ENCODE results near the gene ACOT11. TPM values are rescaled to one million over a fixed set of nuclear protein-coding genes. Genes with fewer than 3 reads are reported as not detected.

ACOT11 gene
- total and polyA plus RNA-seq, 7 experiments from 2014 or later, result 0.06 to 2.3 (median 0.87) TPM; not detected in 1

DNA sequence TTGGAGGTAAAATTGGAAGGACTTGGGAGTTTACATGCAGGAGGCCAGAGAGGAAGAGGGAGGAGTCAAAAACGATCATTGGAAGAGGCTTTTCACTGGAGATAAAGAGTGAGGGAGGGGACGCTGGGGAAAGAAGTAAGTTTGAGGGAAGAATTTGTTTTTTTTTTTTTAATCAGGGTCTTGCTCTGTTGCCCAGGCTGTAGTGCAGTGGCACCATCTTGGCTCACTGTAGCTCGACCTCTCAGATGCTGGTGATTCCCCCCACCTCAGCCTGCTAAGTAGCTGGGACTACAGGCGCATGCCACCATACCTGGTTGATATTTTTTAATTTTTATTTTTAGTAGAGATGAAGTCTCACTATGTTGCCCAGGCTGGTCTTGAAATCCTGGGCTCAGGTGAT lies 92.3 kb downstream of the ACOT11 start:
- Mint-ChIP-seq H3K27ac (no peak overlapping the region), H3K4me1 (peaks cover 0 to 7% (median 0%) of the 10 kb centered on the region in 7 donors), H3K27me3 (peaks cover 0 to 18% (median 14%) of the 10 kb centered on the region in 5 donors), H3K9me3 (peaks cover 0 to 19% (median 8%) of the 10 kb centered on the region in 11 donors), H3K36me3 (peaks cover 0 to 6% (median 3%) of the 10 kb centered on the region in 5 donors), H3K4me3 (no peak overlapping the region)
- no peaks in the 10 kb centered on the region for H3K4me1 ChIP-seq (ENCODE audit: control insufficient read depth in 2 of 2, insufficient read depth in 2 of 2, low read length in 2 of 2)
- no peak overlapping the region for H3K27ac ChIP-seq (ENCODE audit: low read depth, low read length)
- H3K27me3 ChIP-seq (ENCODE audit: control insufficient read depth in 2 of 2, insufficient read depth in 2 of 2, low read length in 2 of 2), result no peaks in the 10 kb centered on the region
- DNase-seq (no peak), ATAC-seq (no peak)
- H3K4me3 ChIP-seq (ENCODE audit: low read length), result no peak overlapping the region
- no peaks in the 10 kb centered on the region for H3K36me3 ChIP-seq (ENCODE audit: control insufficient read depth in 2 of 3, insufficient read depth in 3 of 3, low read length in 3 of 3)
- ChIA-PET POLR2A (no interaction called here), CTCF (no interaction called here)
- H3K9me3 ChIP-seq (ENCODE audit: control insufficient read depth in 2 of 3, low read length in 3 of 3), result peaks cover 0 to 9% (median 0%) of the 10 kb centered on the region in 3 experiments
- intact Hi-C loops (cut with micrococcal nuclease), result no loop called here

DNA sequence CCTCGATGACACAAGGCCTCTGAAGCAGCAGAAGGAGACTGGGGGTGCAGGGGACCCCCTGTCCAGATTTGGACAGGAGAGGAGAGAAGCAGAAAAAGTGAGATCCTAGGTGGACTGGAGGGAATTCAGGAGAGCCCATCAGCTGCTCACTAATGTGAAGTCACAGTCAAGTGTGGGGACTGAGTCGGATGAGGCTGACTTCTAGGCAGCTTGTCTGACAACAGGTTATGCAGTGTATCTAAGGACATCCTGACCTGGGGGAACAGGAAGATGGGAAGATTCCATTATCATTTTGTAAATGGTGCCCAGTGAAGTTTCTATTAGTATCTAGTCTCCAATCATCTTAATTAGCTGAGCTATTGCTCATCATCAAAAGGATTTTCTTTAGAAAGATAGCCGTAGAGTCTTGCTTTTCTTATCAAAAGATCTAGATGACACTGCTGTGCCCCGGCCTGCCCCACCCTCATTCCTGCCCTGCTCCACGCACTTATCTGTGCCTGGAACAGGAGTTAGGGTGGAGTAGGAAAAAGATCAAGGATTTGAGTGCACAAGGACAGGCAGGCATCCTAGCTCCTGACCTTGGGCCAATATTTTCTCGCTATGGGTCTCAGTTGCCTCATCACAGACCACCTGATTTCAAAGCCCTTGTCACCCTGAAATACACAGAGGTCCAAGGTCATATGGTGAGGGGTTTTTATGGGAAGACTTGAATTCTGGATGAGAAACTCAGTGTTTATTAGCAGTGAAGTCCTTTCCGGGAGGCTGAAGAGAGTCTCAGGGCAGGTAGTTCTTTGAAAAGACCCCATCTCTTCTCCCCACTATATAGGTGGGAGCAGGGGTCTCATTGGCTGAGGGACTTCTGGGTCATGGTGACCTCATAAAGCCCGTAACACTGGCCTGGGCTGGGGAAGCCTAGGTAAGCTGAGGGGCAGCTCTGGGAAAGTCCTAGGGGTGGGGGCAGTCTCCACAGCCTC lies 93.1 kb downstream of the ACOT11 start, which contains the start of gene MROH7:
MROH7 (plus strand) TSS at position 924 of the 974 bp plus-strand sequence. CDS start 11,141 bp downstream, outside the sequence.
- no peak for ATAC-seq
- H3K36me3 Mint-ChIP-seq, result peaks cover 0 to 6% (median 3%) of the 10 kb centered on the region in 5 donors
- no peak for DNase-seq
- CTCF ChIA-PET, result no interaction called here
- Histone ChIP-seq H3K9me3 (ENCODE audit: control insufficient read depth in 2 of 3, low read length in 3 of 3) (peaks cover 0 to 9% (median 0%) of the 10 kb centered on the region in 3 experiments), H3K4me3 (ENCODE audit: low read length) (no peak within 1 kb of the TSS), H3K36me3 (ENCODE audit: control insufficient read depth in 2 of 3, insufficient read depth in 3 of 3, low read length in 3 of 3) (no peaks in the 10 kb centered on the region), H3K27me3 (ENCODE audit: control insufficient read depth in 2 of 2, insufficient read depth in 2 of 2, low read length in 2 of 2) (no peaks in the 10 kb centered on the region), H3K27ac (ENCODE audit: low read depth, low read length) (no peak within 1 kb of the TSS), H3K4me1 (ENCODE audit: control insufficient read depth in 2 of 2, insufficient read depth in 2 of 2, low read length in 2 of 2) (no peaks in the 10 kb centered on the region)
- H3K9me3 Mint-ChIP-seq, result peaks cover 0 to 22% (median 8%) of the 10 kb centered on the region in 11 donors
- H3K27ac Mint-ChIP-seq, result no peak within 1 kb of the TSS
- no peak within 1 kb of the TSS for H3K4me3 Mint-ChIP-seq
- peaks cover 0 to 15% (median 14%) of the 10 kb centered on the region in 5 donors for H3K27me3 Mint-ChIP-seq
- intact Hi-C loops (cut with micrococcal nuclease), result no loop called here
- peaks cover 0 to 7% (median 0%) of the 10 kb centered on the region in 7 donors for H3K4me1 Mint-ChIP-seq
- POLR2A ChIA-PET, result no interaction called here

DNA sequence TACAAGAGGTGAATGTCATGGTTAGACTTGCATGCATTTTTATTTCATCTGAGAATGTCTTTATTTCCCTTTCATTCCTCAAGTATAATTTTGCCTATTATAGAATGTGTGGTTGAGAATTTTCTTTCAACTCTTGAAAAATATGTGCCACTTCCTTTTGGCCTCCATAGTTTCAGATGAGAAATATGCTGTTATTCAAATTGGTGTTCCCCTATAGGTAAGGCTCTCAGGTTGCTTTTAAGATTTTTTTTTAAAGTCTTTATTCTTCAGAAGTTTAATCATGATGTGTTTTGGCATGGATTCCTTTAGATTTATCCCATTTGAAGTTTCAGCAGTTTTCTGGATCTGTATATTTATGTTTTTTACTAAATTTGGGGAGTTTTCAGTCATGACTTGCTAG lies 95.7 kb downstream of the ACOT11 start:
- H3K27me3 Mint-ChIP-seq, result peaks cover 4 to 20% (median 10%) of the 10 kb centered on the region in 5 donors
- Histone ChIP-seq H3K4me1 (ENCODE audit: control insufficient read depth in 2 of 2, insufficient read depth in 2 of 2, low read length in 2 of 2) (no peaks in the 10 kb centered on the region), H3K27ac (ENCODE audit: low read depth, low read length) (no peak overlapping the region), H3K27me3 (ENCODE audit: control insufficient read depth in 2 of 2, insufficient read depth in 2 of 2, low read length in 2 of 2) (no peaks in the 10 kb centered on the region), H3K36me3 (ENCODE audit: control insufficient read depth in 2 of 3, insufficient read depth in 3 of 3, low read length in 3 of 3) (no peaks in the 10 kb centered on the region), H3K9me3 (ENCODE audit: control insufficient read depth in 2 of 3, low read length in 3 of 3) (peaks cover 0 to 9% (median 0%) of the 10 kb centered on the region in 3 experiments), H3K4me3 (ENCODE audit: low read length) (no peak overlapping the region)
- H3K36me3 Mint-ChIP-seq, result peaks cover 0 to 6% (median 3%) of the 10 kb centered on the region in 5 donors
- ChIA-PET CTCF (interaction anchor here (0.7 kb wide), 1 partner anchor 161 kb away, joined by 3 read pairs; no protein-coding TSS in a partner anchor), POLR2A (no interaction called here)
- DNase-seq (no peak), ATAC-seq (no peak)
- peaks cover 0 to 28% (median 8%) of the 10 kb centered on the region in 11 donors for H3K9me3 Mint-ChIP-seq
- intact Hi-C loops (cut with micrococcal nuclease), result no loop called here
- H3K27ac Mint-ChIP-seq, result no peak overlapping the region
- no peak overlapping the region for H3K4me3 Mint-ChIP-seq
- H3K4me1 Mint-ChIP-seq, result peaks cover 0 to 7% (median 0%) of the 10 kb centered on the region in 7 donors

DNA sequence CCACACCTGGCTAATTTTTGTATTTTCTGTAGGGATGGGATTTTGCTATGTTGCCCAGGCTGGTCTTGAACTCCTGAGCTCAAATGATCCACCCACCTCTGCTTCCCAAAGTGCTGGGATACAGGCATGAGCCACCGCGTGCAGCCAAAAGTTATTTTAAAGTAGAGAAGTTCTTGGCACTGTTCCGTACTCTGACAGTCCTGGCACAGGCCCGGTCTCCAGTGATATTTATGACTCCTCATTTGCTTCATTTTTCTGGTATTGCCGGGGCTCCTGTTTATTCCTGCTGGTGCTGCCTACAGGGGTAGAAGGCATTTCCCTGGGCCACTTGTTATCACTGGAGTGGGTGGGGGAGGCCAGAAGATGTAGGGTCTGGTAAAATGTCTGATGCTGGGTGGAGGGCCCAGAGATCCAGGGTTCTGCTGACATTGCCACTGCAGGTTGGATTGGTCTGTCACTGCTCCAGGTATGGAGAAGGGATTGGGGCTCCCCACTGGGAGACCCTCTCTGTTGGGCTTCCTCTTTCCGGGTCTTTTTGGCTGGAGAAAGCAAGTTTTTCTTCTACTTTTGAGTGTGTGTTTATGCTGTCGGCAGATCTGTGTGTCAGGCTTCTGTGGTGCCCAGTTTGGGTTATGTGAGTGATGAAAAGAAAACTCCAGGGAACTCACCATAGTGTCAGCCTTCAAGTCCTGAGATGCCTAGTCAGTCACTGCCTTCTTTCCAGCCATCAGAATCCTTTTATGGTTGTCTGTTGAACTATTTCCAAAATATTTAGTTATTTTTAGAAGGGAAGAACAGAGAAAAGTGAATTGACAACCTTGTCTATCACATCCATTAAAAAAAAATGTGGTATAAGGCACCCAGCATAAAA lies 98.0 kb downstream of the ACOT11 start:
- H3K4me1 ChIP-seq (ENCODE audit: control insufficient read depth in 2 of 2, insufficient read depth in 2 of 2, low read length in 2 of 2), result no peaks in the 10 kb centered on the region
- Mint-ChIP-seq H3K27ac (no peak overlapping the region), H3K27me3 (peaks cover 4 to 17% (median 8%) of the 10 kb centered on the region in 5 donors), H3K4me1 (no peaks in the 10 kb centered on the region), H3K36me3 (peaks cover 0 to 6% (median 3%) of the 10 kb centered on the region in 5 donors), H3K9me3 (peaks cover 0 to 28% (median 8%) of the 10 kb centered on the region in 11 donors), H3K4me3 (no peak overlapping the region)
- DNase-seq (no peak), ATAC-seq (no peak)
- no peak overlapping the region for H3K4me3 ChIP-seq (ENCODE audit: low read length)
- no peaks in the 10 kb centered on the region for H3K36me3 ChIP-seq (ENCODE audit: control insufficient read depth in 2 of 3, insufficient read depth in 3 of 3, low read length in 3 of 3)
- no peaks in the 10 kb centered on the region for H3K27me3 ChIP-seq (ENCODE audit: control insufficient read depth in 2 of 2, insufficient read depth in 2 of 2, low read length in 2 of 2)
- POLR2A ChIA-PET, result interaction anchor here (0.6 kb wide), 1 partner anchor 152 kb away, joined by 3 read pairs; no protein-coding TSS in a partner anchor
- CTCF ChIA-PET, result no interaction called here
- intact Hi-C loops (cut with micrococcal nuclease), result no loop called here
- peaks cover 0 to 9% (median 0%) of the 10 kb centered on the region in 3 experiments for H3K9me3 ChIP-seq (ENCODE audit: control insufficient read depth in 2 of 3, low read length in 3 of 3)
- no peak overlapping the region for H3K27ac ChIP-seq (ENCODE audit: low read depth, low read length)

DNA sequence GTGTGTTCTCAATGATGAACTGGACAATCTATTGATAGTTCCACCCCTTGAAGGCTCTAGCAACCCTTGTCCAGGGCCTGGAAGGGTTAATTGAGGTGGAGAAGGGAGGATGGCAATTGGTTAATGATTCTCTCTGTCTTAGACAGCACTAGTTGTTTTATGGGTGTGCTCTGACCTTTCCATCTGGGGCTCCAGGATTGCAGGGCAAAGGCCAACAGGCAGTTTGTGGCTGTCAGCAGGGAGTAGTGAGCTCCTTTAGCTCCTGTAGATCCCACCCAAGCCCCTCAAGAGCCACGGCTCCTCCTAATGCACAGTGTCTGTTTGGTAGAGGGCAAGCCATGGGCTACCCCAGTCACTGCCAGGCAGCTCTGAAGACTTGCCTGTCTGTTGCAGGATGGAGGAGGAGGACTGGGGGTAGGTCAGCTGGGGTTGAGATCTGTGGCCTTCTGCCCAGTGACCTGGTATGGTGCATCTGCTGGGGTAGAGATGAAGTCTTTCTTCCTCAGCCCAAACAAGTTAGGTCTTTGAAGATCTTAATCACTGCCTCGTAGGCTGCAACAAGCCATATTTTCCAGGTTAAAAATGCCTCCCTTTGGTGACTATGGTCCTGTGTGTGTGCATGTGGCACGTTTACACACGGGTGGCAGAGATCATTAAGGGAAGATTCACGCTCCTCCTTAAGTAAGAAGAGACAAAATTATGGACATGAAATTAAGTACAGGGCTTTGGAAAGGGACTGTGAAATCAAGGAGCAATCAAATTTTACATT lies 101.3 kb downstream of the ACOT11 start:
- H3K9me3 ChIP-seq (ENCODE audit: control insufficient read depth in 2 of 3, low read length in 3 of 3), result peaks cover 0 to 5% (median 0%) of the 10 kb centered on the region in 3 experiments
- POLR2A ChIA-PET, result no interaction called here
- ATAC-seq, result no peak
- Mint-ChIP-seq H3K27me3 (peaks cover 4 to 21% (median 8%) of the 10 kb centered on the region in 5 donors), H3K9me3 (peaks cover 0 to 11% (median under 1%) of the 10 kb centered on the region in 11 donors), H3K4me3 (no peak overlapping the region), H3K36me3 (no peaks in the 10 kb centered on the region), H3K27ac (no peak overlapping the region), H3K4me1 (no peaks in the 10 kb centered on the region)
- no peaks in the 10 kb centered on the region for H3K4me1 ChIP-seq (ENCODE audit: control insufficient read depth in 2 of 2, insufficient read depth in 2 of 2, low read length in 2 of 2)
- no peak overlapping the region for H3K4me3 ChIP-seq (ENCODE audit: low read length)
- DNase-seq, result no peak
- no peak overlapping the region for H3K27ac ChIP-seq (ENCODE audit: low read depth, low read length)
- intact Hi-C loops (cut with micrococcal nuclease), result no loop called here
- no peaks in the 10 kb centered on the region for H3K27me3 ChIP-seq (ENCODE audit: control insufficient read depth in 2 of 2, insufficient read depth in 2 of 2, low read length in 2 of 2)
- CTCF ChIA-PET, result no interaction called here
- H3K36me3 ChIP-seq (ENCODE audit: control insufficient read depth in 2 of 3, insufficient read depth in 3 of 3, low read length in 3 of 3), result no peaks in the 10 kb centered on the region

DNA sequence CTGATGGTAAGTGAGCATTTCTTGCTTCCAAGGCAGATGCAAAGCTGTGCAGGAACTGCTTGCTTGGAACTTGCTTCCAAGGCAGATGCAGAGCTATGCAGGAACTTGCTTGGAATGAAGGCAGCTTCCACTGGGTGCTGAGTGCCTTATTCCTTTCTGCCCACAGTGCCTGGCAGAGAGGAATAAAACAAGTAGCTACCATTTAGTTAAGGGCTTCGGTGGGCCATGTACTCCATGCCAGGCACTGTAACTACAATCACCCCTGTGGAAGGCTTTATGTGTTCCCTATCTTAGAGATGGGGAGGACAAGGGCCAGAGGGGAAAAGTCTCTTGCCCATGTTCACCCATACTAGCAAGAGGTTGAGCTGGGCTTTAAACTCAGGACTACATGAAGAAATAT lies 101.9 kb downstream of the ACOT11 start:
- Histone ChIP-seq H3K27me3 (ENCODE audit: control insufficient read depth in 2 of 2, insufficient read depth in 2 of 2, low read length in 2 of 2) (no peaks in the 10 kb centered on the region), H3K4me3 (ENCODE audit: low read length) (no peak overlapping the region), H3K36me3 (ENCODE audit: control insufficient read depth in 2 of 3, insufficient read depth in 3 of 3, low read length in 3 of 3) (no peaks in the 10 kb centered on the region), H3K9me3 (ENCODE audit: control insufficient read depth in 2 of 3, low read length in 3 of 3) (peaks cover 0 to 2% (median 0%) of the 10 kb centered on the region in 3 experiments), H3K27ac (ENCODE audit: low read depth, low read length) (no peak overlapping the region), H3K4me1 (ENCODE audit: control insufficient read depth in 2 of 2, insufficient read depth in 2 of 2, low read length in 2 of 2) (no peaks in the 10 kb centered on the region)
- ATAC-seq, result no peak
- no peak for DNase-seq
- Mint-ChIP-seq H3K27me3 (peaks cover 4 to 21% (median 8%) of the 10 kb centered on the region in 5 donors), H3K9me3 (peaks cover 0 to 10% (median 0%) of the 10 kb centered on the region in 11 donors), H3K36me3 (no peaks in the 10 kb centered on the region), H3K4me1 (no peaks in the 10 kb centered on the region), H3K27ac (no peak overlapping the region), H3K4me3 (no peak overlapping the region)
- POLR2A ChIA-PET, result no interaction called here
- intact Hi-C loops (cut with micrococcal nuclease), result no loop called here
- CTCF ChIA-PET, result no interaction called here

All from naive thymus-derived CD4-positive, alpha-beta T cell (primary cell).